ENCODE measurements around the gene CPO.

The CPO gene

DNA sequence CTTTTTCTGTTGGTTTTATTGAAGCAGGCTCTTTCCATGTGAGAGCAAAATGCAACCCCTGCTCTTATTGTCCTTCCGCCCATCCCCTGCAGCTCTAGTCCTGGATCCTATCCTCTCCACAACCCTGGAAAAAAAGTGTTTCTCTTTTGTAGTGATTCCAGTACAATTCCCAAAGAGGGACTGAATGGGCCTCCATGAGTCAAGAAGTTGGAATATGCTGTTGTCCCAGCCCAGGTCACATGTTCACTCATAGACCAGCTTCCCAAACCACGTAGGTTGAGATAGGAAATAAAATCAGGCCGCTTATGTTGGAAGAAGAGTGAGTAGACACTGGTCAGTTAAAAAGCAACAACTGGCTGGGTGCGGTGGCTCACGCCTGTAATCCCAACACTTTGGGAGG is 39.4 kb downstream of the CPO start:
- DNase-seq, result no peak

DNA sequence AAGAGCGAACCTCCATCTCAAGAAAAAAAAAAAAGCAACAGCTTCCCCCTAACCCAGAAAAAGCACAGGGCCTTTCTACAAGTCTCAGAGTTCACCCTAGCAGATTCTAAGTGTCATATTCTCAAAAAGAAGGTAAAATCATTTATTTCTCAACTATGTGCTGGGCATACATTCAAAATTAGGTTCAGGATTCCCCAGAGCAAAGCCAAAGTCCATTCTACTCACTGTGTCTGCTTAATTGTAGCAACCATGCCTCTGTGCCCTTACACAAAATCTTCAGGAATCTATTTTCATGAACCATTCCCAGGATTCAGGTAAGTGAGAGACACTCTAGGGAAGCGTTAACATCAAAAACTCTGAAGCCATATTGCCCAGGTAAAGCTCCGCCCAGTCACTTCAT is 40.0 kb downstream of the CPO start:
- no peak for DNase-seq

DNA sequence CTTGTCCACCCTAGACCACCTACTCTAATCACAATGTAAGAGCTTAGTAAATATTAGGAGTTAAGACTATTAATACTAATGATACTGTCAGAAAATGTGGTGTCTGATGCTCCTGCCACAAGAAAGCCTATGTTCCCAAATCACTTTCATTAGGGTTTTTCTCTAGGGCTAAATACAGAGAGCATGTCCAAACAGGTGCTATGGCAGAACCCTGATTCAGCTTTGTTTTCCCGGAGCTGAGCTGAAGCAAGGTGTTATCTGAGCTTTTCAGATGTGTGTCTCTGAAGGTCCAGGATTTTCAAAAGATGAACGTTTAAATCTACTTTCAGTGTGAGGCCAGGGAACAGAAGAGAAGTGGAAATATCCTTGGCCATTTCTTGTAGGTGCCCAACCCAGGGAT is 40.6 kb downstream of the CPO start:
- DNase-seq, result no peak

- no peak for DNase-seq
Observed at GRCh38 chr2:206980413-206980812, 41.1 kb downstream of the CPO start.

DNA sequence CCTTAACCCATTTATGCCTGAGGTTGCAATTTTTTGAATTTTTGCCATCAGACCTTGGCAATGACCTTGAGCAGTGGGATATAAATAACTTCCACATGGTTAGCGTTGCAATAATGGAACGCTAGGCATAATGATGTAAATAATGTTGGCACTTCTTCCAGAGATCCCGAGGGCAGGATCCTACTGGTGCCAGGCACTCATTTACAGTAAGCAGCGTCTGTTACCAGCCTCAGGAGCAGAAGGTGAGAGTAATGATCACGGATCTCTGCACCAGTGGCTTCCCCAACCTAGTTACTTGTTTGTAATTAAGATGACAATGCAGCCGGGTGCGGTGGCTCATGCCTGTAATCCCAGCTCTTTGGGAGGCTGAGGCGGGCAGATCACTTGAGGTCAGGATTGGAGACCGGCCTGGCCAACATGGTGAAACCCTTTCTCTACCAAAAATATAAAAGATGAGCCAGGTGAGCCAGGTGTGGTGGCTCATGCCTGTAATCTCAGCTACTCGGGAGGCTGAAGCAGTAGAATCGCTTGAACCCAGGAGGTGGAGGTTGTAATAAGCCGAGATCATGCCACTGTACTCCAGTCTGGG is 41.9 kb downstream of the CPO start:
- no peak for DNase-seq

DNA sequence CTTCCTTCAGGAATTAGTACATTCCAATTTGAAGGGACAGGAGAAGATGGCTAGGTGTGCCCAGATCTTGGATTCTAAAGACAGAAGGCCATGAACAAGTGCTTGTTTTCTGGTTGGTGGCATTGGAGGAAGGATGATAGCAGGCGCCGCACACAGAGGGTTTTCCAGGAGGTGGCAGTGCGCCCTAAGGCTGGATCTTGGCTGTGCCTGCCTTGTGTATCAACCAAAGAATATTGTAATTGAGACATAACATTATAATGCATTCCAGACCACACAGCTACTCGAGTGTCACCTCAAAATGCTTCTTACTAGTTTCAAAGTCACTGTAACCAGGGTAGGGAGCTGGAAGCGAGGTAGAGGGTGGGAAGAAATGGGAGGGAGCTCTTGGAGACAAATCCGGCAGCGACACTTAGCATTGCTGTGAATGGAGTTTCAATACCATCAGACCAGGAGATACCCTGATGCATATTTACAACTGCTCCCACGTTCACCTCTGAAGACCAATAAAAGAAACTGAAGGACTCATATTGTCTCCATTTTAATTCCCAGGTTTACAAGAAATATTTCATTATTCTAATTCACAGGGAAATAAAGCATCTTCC is 42.5 kb downstream of the CPO start:
- DNase-seq, result peak; percentile 21

GRCh38 chr2:206982360-206982955 is 43.1 kb downstream of the CPO start:
- no peak for DNase-seq

GRCh38 chr2:206983161-206983859 is 44.0 kb downstream of the CPO start:
- DNase-seq, result no peak

DNA sequence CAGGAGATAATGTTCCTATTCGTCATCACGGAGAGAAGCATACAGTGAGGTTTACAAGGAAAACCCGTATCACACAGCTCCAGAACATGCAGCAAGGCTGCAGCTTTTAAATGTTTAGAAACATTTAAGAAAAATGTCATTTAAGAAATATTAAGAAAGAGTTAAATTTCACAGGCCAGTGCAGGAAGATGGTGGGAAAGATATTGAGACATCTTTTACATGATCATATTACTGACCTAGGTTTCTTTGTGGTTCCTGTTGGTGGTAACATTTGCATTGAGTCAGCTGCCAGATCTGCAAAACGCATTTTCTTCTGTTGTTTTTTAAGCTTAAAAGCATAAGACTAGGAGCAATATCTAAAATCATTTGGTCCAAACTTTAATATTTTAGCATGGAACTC is 44.9 kb downstream of the CPO start:
- DNase-seq, result no peak

- DNase-seq, result no peak
Observed at GRCh38 chr2:206986943-206987342, 47.6 kb downstream of the CPO start.

GRCh38 chr2:206987810-206988209 is 48.5 kb downstream of the CPO start:
- no peak for DNase-seq

- no peak for DNase-seq
Observed at GRCh38 chr2:206988884-206989283, 49.6 kb downstream of the CPO start.

GRCh38 chr2:206989311-206989710 is 50.0 kb downstream of the CPO start:
- DNase-seq, result no peak

DNA sequence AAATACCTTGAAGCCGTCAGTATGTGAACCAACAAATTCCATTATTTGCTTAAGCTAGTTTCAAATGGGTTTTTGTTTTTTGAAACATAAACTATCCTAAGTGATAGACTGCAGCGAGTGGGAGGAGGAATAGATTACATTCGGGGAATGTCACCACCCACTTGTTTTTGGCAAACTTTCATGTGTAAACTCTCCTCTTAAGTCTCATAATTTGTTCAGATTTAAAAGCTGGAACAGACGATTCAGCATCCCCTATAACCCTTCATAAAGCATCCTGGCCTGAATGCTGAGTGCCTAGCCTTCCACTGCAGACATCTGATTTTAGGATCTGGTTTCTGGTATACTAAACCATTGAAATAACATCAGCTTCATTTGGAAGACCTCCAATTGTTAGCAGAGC is 51.0 kb downstream of the CPO start:
- no peak for DNase-seq

GRCh38 chr2:206991070-206991469 is 51.8 kb downstream of the CPO start:
- DNase-seq, result no peak

DNA sequence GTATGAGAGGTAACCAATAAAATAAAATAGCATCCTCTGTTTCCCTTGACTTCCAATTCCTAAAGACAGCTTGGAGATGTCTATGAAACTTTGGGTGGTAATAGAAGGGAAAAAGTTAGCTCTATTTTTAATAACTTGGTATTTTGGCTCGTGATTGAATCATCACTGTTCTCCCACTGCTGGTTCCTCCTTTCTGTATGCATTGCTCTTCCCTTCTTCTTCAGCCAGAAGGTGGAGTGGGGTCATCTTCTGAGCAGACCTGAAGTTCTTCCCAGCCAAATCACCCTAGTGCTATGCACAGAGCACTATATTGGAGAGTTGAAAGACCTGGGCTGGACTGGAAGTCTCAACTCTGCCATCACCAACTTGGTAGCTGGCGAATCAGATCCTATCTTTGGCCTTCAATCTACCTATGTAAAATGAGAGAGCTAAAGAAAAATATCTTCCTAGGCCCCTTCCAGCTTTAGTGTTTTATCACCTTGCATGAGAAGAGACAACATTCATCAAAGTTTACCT is 54.1 kb downstream of the CPO start:
- no peak for DNase-seq

DNA sequence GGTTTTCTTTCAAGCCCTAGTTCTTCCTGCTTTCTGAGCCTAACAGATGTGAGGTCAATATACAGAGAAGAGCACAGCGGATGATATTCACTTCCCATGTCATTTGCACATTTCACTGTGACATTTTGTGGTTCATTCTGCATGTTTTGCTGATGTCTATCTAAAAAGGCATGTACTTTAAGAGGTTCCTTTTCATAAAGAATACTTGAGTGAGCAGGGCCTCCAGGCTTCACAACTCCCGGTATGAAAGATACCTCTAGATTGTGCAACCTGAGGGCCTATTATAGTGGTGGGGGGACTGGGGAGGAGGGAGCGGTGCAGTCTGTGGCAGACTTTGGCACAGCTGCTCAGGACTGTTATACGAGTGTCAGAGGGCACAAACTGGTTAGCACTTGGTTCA is 54.6 kb downstream of the CPO start:
- no peak for DNase-seq

- DNase-seq, result no peak
Observed at GRCh38 chr2:206996556-206997065, 57.3 kb downstream of the CPO start.

DNA sequence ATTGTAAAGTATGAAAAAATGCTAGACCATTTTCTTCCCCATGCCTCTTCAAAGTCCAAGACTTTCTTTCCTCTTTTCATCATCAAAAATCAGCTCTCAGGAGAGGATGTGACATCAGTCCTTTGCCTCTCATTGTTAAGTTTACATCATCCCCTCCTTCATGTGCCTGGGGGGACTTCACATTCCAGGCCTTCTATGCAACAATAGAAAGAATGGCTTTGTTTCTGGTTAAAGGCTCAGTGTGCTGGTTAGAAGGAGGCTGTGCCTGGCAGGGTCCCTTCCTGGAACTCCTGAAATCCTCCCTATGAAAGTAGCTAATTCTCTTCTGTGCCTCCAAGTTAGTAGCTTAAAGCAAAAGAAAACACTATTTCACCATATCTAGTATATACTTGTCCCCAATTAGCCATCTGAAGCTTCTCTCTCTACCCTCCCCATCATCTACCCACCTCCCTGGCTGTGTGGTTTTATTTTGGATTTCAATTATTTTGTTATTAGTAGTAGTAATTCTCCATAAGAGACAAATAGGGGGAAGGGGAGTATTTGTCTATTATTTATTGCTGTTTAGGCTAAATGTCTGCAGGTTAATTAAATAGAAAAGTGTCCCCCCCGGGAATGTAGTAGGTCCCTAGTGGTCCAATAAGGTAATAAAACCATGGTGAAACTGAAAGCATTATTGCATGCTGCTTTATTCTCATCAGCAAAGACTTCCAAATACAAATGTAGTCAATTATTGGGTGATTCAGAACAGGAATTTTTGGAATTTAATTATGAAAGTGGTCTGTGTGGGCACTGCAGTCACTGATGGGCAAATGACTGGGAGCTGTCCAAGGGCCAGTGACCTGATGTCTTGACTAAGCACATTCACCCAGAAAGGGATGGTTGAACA is 69.0 kb downstream of the CPO start:
- no peak for DNase-seq

- DNase-seq, result no peak
Observed at GRCh38 chr2:207012461-207012860, 73.1 kb downstream of the CPO start.

GRCh38 chr2:207014424-207014823 is 75.1 kb downstream of the CPO start:
- DNase-seq, result no peak

DNA sequence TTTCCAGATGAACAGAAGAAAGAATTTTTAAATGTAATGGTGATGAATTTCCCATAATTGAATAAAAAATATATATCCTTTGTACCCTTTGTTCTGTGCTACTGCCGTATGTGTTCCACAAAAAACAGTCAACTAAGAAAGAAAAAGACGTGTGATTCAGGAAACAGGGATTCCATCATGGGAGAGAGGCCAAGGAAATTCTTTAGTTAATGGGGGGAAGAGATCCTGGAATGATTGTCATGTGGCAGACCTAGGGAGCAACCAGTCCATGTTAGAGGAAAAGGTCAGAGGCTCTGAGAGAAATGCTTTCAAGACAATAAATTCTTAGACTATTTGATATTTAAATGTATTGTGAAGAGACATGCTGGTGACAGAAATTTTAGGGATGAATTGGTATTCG is 76.6 kb downstream of the CPO start:
- DNase-seq, result no peak

All from effector CD8-positive, alpha-beta T cell (primary cell).